ENCODE measurements around the gene FTL.

DNA sequence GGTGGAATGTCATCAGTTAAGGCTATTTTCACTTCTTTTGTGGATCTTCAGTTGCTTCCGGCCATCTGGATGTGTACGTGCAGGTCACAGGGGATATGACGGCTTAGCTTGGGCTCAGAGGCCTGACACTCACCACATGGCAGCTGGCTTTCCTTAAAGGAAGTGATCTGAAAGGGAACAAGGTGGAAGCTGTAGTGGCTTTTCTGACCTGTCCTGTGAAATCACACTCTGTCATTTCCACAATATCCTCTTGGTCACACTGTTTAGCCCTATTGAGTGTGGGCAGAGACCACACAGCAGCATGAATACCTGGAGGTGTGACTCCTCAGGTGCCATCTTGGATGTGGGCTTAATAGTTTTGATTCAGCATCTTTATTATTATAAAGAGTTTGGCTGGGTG is 14.9 kb upstream of the FTL start:
- TF ChIP-seq, protein P1, sequence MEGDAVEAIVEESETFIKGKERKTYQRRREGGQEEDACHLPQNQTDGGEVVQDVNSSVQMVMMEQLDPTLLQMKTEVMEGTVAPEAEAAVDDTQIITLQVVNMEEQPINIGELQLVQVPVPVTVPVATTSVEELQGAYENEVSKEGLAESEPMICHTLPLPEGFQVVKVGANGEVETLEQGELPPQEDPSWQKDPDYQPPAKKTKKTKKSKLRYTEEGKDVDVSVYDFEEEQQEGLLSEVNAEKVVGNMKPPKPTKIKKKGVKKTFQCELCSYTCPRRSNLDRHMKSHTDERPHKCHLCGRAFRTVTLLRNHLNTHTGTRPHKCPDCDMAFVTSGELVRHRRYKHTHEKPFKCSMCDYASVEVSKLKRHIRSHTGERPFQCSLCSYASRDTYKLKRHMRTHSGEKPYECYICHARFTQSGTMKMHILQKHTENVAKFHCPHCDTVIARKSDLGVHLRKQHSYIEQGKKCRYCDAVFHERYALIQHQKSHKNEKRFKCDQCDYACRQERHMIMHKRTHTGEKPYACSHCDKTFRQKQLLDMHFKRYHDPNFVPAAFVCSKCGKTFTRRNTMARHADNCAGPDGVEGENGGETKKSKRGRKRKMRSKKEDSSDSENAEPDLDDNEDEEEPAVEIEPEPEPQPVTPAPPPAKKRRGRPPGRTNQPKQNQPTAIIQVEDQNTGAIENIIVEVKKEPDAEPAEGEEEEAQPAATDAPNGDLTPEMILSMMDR (IDR thresholded peaks at IDR 0.05), result no peak
- no peak for TF ChIP-seq POLR2A (IDR thresholded peaks at IDR 0.05)

Measured in uterus (tissue), 2 donors.